GM21390 (cell line): Measurements from ENCODE around the gene DNAAF3.

Source experiments
- ATAC-seq: cut with Tn5 transposase; IDR thresholded peaks from one replicate; pipeline ENCODE4 v1.9.1; 2021; ENCODE audit not compliant: unreplicated experiment

DNAAF3 gene

DNA sequence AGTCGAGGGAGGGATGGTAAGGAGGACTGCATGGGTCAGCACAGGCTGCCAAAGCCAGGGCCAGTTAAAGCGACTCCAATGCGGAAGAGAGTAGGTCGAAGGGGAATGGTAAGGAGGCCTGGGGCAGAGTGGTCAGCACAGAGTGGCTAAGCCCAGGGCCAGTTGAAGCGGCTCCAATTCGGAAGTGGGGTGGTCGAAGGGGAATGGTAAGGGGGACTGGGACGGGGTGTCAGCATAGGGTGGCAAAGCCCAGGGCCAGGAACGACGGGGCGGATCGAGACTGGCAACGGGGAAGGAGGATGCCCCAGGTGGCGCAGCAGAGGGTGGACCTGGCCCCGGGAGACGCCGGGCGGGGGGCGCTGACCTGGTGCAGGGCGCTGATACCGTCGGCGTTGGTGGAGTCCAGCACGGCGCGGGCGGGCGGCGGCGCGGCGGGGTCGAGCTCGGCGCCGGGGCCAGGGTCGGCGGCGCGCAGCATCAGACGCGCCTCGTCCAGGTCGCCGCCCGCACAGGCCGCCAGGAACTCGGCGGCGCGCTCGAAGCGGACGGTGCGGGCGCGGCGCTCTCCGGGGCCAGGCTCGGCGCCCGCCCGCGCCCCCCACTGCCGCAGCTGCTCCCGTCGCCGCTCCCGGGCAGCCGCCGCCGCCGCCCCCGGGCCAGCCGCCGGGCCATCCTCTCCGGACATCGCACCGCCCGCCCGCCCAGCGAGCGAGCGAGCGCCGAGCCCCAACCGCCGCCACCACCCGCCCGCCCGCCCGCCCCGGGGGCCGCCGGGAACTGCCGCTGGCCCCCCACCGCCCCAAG, 49.4 kb downstream of the DNAAF3 start, which contains the start of gene PPP1R12C:
Gene PPP1R12C (minus strand): TSS at position 779 of the 804 bp plus-strand sequence. CDS start 94 bp downstream, at position 685.
- peak; percentile 10 for ATAC-seq

- ATAC-seq = peak; percentile 34
Observed at GRCh38 chr19:55116232-55116858, 50.1 kb downstream of the DNAAF3 start.

DNA sequence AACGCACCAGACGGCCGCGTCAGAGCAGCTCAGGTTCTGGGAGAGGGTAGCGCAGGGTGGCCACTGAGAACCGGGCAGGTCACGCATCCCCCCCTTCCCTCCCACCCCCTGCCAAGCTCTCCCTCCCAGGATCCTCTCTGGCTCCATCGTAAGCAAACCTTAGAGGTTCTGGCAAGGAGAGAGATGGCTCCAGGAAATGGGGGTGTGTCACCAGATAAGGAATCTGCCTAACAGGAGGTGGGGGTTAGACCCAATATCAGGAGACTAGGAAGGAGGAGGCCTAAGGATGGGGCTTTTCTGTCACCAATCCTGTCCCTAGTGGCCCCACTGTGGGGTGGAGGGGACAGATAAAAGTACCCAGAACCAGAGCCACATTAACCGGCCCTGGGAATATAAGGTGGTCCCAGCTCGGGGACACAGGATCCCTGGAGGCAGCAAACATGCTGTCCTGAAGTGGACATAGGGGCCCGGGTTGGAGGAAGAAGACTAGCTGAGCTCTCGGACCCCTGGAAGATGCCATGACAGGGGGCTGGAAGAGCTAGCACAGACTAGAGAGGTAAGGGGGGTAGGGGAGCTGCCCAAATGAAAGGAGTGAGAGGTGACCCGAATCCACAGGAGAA, 50.9 kb downstream of the DNAAF3 start:
- ATAC-seq = no peak

- ATAC-seq = no peak
Observed at GRCh38 chr19:55114566-55115145, 51.8 kb downstream of the DNAAF3 start.

- ATAC-seq = no peak
Observed at GRCh38 chr19:55113570-55114039, 52.8 kb downstream of the DNAAF3 start.

GRCh38 chr19:55112777-55113569, 53.4 kb downstream of the DNAAF3 start:
- no peak for ATAC-seq

- ATAC-seq = no peak
Observed at GRCh38 chr19:55112246-55112776, 54.1 kb downstream of the DNAAF3 start.

DNA sequence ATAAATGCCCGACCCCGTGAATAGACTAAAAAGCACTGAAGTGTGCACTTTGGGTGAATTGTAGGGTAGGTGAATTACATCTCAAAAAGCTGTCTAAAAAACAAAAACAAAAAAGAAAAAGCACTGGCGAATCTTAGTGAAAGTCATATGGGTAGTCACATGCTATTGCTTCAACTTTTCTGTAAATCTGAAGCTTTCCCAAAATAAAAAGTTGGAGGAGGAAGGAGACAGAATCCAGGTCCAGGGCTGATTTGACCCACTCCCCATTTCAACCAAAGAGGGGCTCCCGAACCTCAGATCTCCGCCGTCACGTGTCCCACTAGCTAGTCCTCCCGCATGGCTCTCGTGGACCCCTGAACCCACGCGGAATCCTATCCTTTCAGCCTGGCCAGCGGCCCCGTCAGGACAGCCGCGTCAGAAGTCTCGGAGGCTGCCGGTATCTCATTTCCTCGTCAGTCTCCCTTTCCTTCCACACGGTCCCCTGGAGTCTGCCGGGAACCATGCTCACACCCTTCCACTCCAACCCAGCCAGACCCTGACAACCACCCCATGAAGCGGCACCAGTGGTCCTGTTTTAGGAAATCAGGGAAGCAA, 55.1 kb downstream of the DNAAF3 start:
- ATAC-seq = no peak

GRCh38 chr19:55109527-55110291, 56.7 kb downstream of the DNAAF3 start:
- no peak for ATAC-seq
